Measurements from ENCODE around the gene EYS. TPM values are rescaled to one million over a fixed set of nuclear protein-coding genes. Genes with fewer than 3 reads are reported as not detected.

The EYS gene
- total RNA-seq, 1 experiment from 2014 or later = not detected

GRCh38 chr6:63930848-63931247 lies 1776.2 kb downstream of the EYS start:
- no peak for DNase-seq
- POLR2A ChIA-PET = no interaction called here
- Mint-ChIP-seq H3K9me3 (ENCODE audit: unreplicated experiment) (no peaks in the 10 kb centered on the region), H3K4me3 (ENCODE audit: unreplicated experiment) (no peak overlapping the region), H3K27ac (ENCODE audit: unreplicated experiment) (no peak overlapping the region), H3K4me1 (ENCODE audit: low read depth, unreplicated experiment) (no peaks in the 10 kb centered on the region), H3K27me3 (ENCODE audit: insufficient read depth, unreplicated experiment) (no peaks in the 10 kb centered on the region), H3K36me3 (ENCODE audit: insufficient read depth, unreplicated experiment) (no peaks in the 10 kb centered on the region)
- H3K4me3 ChIP-seq (ENCODE audit: low read depth, low read length) = no peak overlapping the region
- CTCF ChIA-PET = no interaction called here
- no peaks in the 10 kb centered on the region for H3K9me3 ChIP-seq
- no peak for TF ChIP-seq CTCF (IDR thresholded peaks at IDR 0.05; ENCODE audit: insufficient read depth in 1 of 2, low read depth in 1 of 2, low read length in 1 of 2, severe bottlenecking in 1 of 2, unreplicated experiment in 1 of 2)
- H3K27me3 ChIP-seq (replicated peaks; ENCODE audit: control insufficient read depth, insufficient read depth, low read length) = no peaks in the 10 kb centered on the region
- no TSS peak for BruUV-seq (replicated peaks)
- no peaks in the 10 kb centered on the region for H3K4me1 ChIP-seq
- no peaks in the 10 kb centered on the region for H3K36me3 ChIP-seq (ENCODE audit: control insufficient read depth, insufficient read depth, low read length)
- intact Hi-C loops (cut with micrococcal nuclease; ENCODE audit: unreplicated experiment) = no loop called here

- no peaks in the 10 kb centered on the region for H3K36me3 Mint-ChIP-seq (ENCODE audit: insufficient read depth, unreplicated experiment)
- no peak for TF ChIP-seq CTCF (IDR thresholded peaks at IDR 0.05; ENCODE audit: insufficient read depth in 1 of 2, low read depth in 1 of 2, low read length in 1 of 2, severe bottlenecking in 1 of 2, unreplicated experiment in 1 of 2)
- H3K27ac Mint-ChIP-seq (ENCODE audit: unreplicated experiment) = no peak overlapping the region
- no peak overlapping the region for H3K4me3 ChIP-seq (ENCODE audit: low read depth, low read length)
- H3K9me3 Mint-ChIP-seq (ENCODE audit: unreplicated experiment) = no peaks in the 10 kb centered on the region
- no peaks in the 10 kb centered on the region for H3K9me3 ChIP-seq
- CTCF ChIA-PET = no interaction called here
- DNase-seq = no peak
- intact Hi-C loops (cut with micrococcal nuclease; ENCODE audit: unreplicated experiment) = loop anchor here (10.0 kb wide), 1 partner anchor 576 kb away; no protein-coding TSS in a partner anchor
- no peaks in the 10 kb centered on the region for H3K27me3 ChIP-seq (replicated peaks; ENCODE audit: control insufficient read depth, insufficient read depth, low read length)
- no peaks in the 10 kb centered on the region for H3K4me1 ChIP-seq
- H3K4me1 Mint-ChIP-seq (ENCODE audit: low read depth, unreplicated experiment) = no peaks in the 10 kb centered on the region
- H3K4me3 Mint-ChIP-seq (ENCODE audit: unreplicated experiment) = no peak overlapping the region
- H3K36me3 ChIP-seq (ENCODE audit: control insufficient read depth, insufficient read depth, low read length) = no peaks in the 10 kb centered on the region
- no peaks in the 10 kb centered on the region for H3K27me3 Mint-ChIP-seq (ENCODE audit: insufficient read depth, unreplicated experiment)
- POLR2A ChIA-PET = no interaction called here
- BruUV-seq (replicated peaks) = no TSS peak
These were observed 1777.9 kb downstream of the EYS start for GRCh38 chr6:63929111-63929510.

- no TSS peak for BruUV-seq (replicated peaks)
- no peaks in the 10 kb centered on the region for H3K27me3 Mint-ChIP-seq (ENCODE audit: insufficient read depth, unreplicated experiment)
These were observed 1778.4 kb downstream of the EYS start for GRCh38 chr6:63928613-63929012.

More at GRCh38 chr6:63928613-63929012, 1778.4 kb downstream of the EYS start:
- intact Hi-C loops (cut with micrococcal nuclease; ENCODE audit: unreplicated experiment) = loop anchor here (10.0 kb wide), 1 partner anchor 576 kb away; no protein-coding TSS in a partner anchor
- H3K27me3 ChIP-seq (replicated peaks; ENCODE audit: control insufficient read depth, insufficient read depth, low read length) = no peaks in the 10 kb centered on the region
- Mint-ChIP-seq H3K4me3 (ENCODE audit: unreplicated experiment) (no peak overlapping the region), H3K4me1 (ENCODE audit: low read depth, unreplicated experiment) (no peaks in the 10 kb centered on the region), H3K27ac (ENCODE audit: unreplicated experiment) (no peak overlapping the region), H3K9me3 (ENCODE audit: unreplicated experiment) (no peaks in the 10 kb centered on the region), H3K36me3 (ENCODE audit: insufficient read depth, unreplicated experiment) (no peaks in the 10 kb centered on the region)
- TF ChIP-seq CTCF (IDR thresholded peaks at IDR 0.05; ENCODE audit: insufficient read depth in 1 of 2, low read depth in 1 of 2, low read length in 1 of 2, severe bottlenecking in 1 of 2, unreplicated experiment in 1 of 2) = no peak
- H3K4me1 ChIP-seq = no peaks in the 10 kb centered on the region
- POLR2A ChIA-PET = no interaction called here
- no peaks in the 10 kb centered on the region for H3K36me3 ChIP-seq (ENCODE audit: control insufficient read depth, insufficient read depth, low read length)
- DNase-seq = no peak
- H3K9me3 ChIP-seq = no peaks in the 10 kb centered on the region
- CTCF ChIA-PET = no interaction called here
- H3K4me3 ChIP-seq (ENCODE audit: low read depth, low read length) = no peak overlapping the region

All from Caco-2 (cell line).